HepG2 (cell line): ENCODE data around the gene MAEA. TPM values are rescaled to one million over a fixed set of nuclear protein-coding genes. Genes with fewer than 3 reads are reported as not detected.

Experiments used
- EP300 ChIP-seq, 3 experiments: sonication (generic) in 1 of 3; formaldehyde crosslinking in 1 of 3; IDR thresholded peaks; 2 replicates each; pipeline versions ENCODE4 v1.5.1 to v1.6.1; 2011 to 2020; ENCODE audit warnings: low read depth in 2 of 3, low read length in 2 of 3, borderline replicate concordance in 1 of 3, improper control_type of control experiment in 1 of 3, mild to moderate bottlenecking in 1 of 3, missing genetic modification reagents in 1 of 3, moderate library complexity in 1 of 3
- FOSL2 ChIP-seq: sonication (generic); formaldehyde crosslinking; IDR thresholded peaks from 2 replicates; pipeline ENCODE4 v1.4.0; 2020; ENCODE audit warnings: missing genetic modification reagents
- KDM5A ChIP-seq: fragments of 200-600 bp; sonication (generic); IDR thresholded peaks from 2 replicates; pipeline ENCODE4 v1.7.0; 2018; ENCODE audit warnings: antibody characterized with exemption, mild to moderate bottlenecking, low read length, borderline replicate concordance
- ZFP36 ChIP-seq: fragments of 150-350 bp; IDR thresholded peaks from 2 replicates; pipeline ENCODE4 v1.6.1; 2018; ENCODE audit warnings: borderline replicate concordance, low read length, low read depth; ENCODE audit not compliant: partially characterized antibody
- ZSCAN21 ChIP-seq: sonication (generic); formaldehyde crosslinking; IDR thresholded peaks from 2 replicates; pipeline ENCODE4 v1.8.0; 2022; ENCODE audit warnings: mild to moderate bottlenecking, missing genetic modification reagents, moderate library complexity, borderline replicate concordance
- ZSCAN9 ChIP-seq: IDR thresholded peaks from 2 replicates; pipeline ENCODE4 v1.6.1; 2016; ENCODE audit warnings: borderline replicate concordance
- polyA plus RNA-seq, 8 experiments: library from polyadenylated mRNA; depleted of rRNA in 3 of 8; stranded (reverse) in 7 of 8; unstranded in 1 of 8; fragments of >200 nt; fragmentation: Illumina TruSeq in 4 of 8; extraction: Trizol in 4 of 8; gene quantifications; 2 replicates each; pipeline versions ENCODE4 v1.2.1 to v1.2.3, GENCODE V29; 2011 to 2016; ENCODE audit warnings: low read depth in 4 of 8, missing spikeins in 1 of 8, mixed read lengths in 1 of 8; ENCODE audit not compliant: insufficient read depth in 1 of 8
- total RNA-seq, 5 experiments: library from RNA; depleted of rRNA; stranded (reverse); fragments of >200 nt; fragmentation: Illumina TruSeq; extraction: Trizol; gene quantifications; 2 replicates each; pipeline ENCODE4 v1.2.3, GENCODE V29; 2016; ENCODE audit warnings: low read depth in 1 of 5
- TF ChIP-seq, protein P1 (sequence below): sonication (generic); formaldehyde crosslinking; IDR thresholded peaks from 2 replicates; pipeline ENCODE4 v1.4.0; 2020; ENCODE audit warnings: missing genetic modification reagents, borderline replicate concordance
- TF ChIP-seq, protein P2 (sequence below): sonication (generic); formaldehyde crosslinking; IDR thresholded peaks from 2 replicates; pipeline ENCODE4 v1.4.0; 2020; ENCODE audit warnings: missing genetic modification reagents, borderline replicate concordance
- TF ChIP-seq, protein P3 (sequence below): sonication (generic); formaldehyde crosslinking; IDR thresholded peaks from 2 replicates; pipeline ENCODE4 v1.8.1; 2023; ENCODE audit warnings: missing genetic modification reagents, inconsistent platforms, borderline replicate concordance

The MAEA gene
- total and polyA plus RNA-seq, 2 of the 13 experiments (the other 11 are each of a cell fraction or from before 2014, with no cell fraction given) = 52.0 to 57.1 TPM

DNA sequence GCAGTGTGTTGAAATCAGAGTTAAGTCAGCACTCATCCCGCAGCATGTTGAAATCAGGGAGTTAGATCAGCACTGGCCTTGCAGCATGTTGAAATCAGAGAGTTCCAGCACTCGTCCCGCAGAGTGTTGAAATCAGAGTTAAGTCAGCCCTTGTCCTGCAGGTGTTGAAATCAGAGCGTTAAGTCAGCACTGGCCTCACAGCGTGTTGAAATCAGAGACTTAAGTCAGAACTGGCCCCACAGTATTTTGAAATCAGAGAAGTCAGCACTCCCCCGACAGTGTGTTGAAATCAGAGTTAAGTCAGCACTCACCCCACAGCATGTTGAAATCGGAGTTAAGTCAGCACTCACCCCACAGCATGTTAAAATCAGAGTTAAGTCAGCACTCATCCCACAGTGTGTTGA lies 46.4 kb downstream of the MAEA start (continued):
- TF ChIP-seq, protein P1, sequence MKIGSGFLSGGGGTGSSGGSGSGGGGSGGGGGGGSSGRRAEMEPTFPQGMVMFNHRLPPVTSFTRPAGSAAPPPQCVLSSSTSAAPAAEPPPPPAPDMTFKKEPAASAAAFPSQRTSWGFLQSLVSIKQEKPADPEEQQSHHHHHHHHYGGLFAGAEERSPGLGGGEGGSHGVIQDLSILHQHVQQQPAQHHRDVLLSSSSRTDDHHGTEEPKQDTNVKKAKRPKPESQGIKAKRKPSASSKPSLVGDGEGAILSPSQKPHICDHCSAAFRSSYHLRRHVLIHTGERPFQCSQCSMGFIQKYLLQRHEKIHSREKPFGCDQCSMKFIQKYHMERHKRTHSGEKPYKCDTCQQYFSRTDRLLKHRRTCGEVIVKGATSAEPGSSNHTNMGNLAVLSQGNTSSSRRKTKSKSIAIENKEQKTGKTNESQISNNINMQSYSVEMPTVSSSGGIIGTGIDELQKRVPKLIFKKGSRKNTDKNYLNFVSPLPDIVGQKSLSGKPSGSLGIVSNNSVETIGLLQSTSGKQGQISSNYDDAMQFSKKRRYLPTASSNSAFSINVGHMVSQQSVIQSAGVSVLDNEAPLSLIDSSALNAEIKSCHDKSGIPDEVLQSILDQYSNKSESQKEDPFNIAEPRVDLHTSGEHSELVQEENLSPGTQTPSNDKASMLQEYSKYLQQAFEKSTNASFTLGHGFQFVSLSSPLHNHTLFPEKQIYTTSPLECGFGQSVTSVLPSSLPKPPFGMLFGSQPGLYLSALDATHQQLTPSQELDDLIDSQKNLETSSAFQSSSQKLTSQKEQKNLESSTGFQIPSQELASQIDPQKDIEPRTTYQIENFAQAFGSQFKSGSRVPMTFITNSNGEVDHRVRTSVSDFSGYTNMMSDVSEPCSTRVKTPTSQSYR (CRISPR knock-in tag) = 0 out of 2 replicates have a peak, but pooled peaks have one; percentile 15
- TF ChIP-seq, protein P2, sequence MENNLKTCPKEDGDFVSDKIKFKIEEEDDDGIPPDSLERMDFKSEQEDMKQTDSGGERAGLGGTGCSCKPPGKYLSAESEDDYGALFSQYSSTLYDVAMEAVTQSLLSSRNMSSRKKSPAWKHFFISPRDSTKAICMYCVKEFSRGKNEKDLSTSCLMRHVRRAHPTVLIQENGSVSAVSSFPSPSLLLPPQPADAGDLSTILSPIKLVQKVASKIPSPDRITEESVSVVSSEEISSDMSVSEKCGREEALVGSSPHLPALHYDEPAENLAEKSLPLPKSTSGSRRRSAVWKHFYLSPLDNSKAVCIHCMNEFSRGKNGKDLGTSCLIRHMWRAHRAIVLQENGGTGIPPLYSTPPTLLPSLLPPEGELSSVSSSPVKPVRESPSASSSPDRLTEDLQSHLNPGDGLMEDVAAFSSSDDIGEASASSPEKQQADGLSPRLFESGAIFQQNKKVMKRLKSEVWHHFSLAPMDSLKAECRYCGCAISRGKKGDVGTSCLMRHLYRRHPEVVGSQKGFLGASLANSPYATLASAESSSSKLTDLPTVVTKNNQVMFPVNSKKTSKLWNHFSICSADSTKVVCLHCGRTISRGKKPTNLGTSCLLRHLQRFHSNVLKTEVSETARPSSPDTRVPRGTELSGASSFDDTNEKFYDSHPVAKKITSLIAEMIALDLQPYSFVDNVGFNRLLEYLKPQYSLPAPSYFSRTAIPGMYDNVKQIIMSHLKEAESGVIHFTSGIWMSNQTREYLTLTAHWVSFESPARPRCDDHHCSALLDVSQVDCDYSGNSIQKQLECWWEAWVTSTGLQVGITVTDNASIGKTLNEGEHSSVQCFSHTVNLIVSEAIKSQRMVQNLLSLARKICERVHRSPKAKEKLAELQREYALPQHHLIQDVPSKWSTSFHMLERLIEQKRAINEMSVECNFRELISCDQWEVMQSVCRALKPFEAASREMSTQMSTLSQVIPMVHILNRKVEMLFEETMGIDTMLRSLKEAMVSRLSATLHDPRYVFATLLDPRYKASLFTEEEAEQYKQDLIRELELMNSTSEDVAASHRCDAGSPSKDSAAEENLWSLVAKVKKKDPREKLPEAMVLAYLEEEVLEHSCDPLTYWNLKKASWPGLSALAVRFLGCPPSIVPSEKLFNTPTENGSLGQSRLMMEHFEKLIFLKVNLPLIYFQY (CRISPR knock-in tag) = no peak
- TF ChIP-seq ZFP36 (no peak), EP300 (IDR thresholded peaks at IDR 0.05; ENCODE audit: low read depth in 2 of 2, low read length in 2 of 2) (0 out of 4 replicates have a peak, but pooled peaks of 1 of the 2 experiments have one; percentile 2), EP300 (CRISPR knock-in tag; IDR thresholded peaks at IDR 0.05; ENCODE audit: borderline replicate concordance) (no peak), ZSCAN21 (CRISPR knock-in tag) (peak; percentile 100), ZSCAN9 (CRISPR knock-in tag) (0 out of 2 replicates have a peak, but pooled peaks have one; percentile 11), KDM5A (no peak), FOSL2 (CRISPR knock-in tag) (0 out of 2 replicates have a peak, but pooled peaks have one; percentile 17)
- TF ChIP-seq, protein P3, sequence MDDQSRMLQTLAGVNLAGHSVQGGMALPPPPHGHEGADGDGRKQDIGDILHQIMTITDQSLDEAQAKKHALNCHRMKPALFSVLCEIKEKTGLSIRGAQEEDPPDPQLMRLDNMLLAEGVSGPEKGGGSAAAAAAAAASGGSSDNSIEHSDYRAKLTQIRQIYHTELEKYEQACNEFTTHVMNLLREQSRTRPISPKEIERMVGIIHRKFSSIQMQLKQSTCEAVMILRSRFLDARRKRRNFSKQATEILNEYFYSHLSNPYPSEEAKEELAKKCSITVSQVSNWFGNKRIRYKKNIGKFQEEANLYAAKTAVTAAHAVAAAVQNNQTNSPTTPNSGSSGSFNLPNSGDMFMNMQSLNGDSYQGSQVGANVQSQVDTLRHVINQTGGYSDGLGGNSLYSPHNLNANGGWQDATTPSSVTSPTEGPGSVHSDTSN = no peak
